ENCODE results near the gene OPN1LW. TPM values are rescaled to one million over a fixed set of nuclear protein-coding genes. Genes with fewer than 3 reads are reported as not detected.

The OPN1LW gene
- total RNA-seq, 4 donors from 2014 or later = not detected

DNA sequence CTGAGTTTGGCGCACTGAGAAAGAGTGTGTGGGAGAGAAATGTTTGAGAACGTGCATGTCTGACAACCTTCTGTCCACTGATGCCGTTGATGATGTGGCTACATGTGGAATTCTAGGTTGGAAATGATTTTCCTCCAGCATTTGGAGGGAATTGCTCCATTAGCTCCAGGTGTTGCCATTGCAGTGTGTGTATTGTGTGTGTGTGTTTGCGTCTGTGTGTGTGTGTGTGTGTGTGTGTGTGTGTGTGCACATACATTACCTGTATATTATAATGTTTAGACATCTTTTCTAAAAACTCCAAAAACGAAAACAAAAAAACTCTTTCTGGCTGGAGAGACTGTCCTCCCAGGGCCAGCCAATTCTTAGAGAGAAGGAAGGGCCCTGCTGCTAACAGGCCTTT lies 28.3 kb upstream of the OPN1LW start:
- 89% methylated on average over 5 of the region's 5 CpGs for WGBS
- Histone ChIP-seq H3K4me1 (no peaks in the 10 kb centered on the region), H3K4me3 (no peak overlapping the region), H3K27me3 (no peaks in the 10 kb centered on the region), H3K27ac (replicated peaks in 1 of 4) (no peak overlapping the region), H3K36me3 (no peaks in the 10 kb centered on the region), H3K9me3 (peaks cover 0 to 4% (median 0%) of the 10 kb centered on the region in 4 donors)
- no peak for DNase-seq (ENCODE audit: extremely low spot score)
- intact Hi-C loops (cut with DNase I) = no loop called here
- TF ChIP-seq EP300 (IDR thresholded peaks at IDR 0.05) (no peak), CTCF (IDR thresholded peaks at IDR 0.05) (no peak), POLR2AphosphoS5 (IDR thresholded peaks at IDR 0.05) (no peak), POLR2A (IDR thresholded peaks at IDR 0.05; ENCODE audit: low read depth) (no peak)

DNA sequence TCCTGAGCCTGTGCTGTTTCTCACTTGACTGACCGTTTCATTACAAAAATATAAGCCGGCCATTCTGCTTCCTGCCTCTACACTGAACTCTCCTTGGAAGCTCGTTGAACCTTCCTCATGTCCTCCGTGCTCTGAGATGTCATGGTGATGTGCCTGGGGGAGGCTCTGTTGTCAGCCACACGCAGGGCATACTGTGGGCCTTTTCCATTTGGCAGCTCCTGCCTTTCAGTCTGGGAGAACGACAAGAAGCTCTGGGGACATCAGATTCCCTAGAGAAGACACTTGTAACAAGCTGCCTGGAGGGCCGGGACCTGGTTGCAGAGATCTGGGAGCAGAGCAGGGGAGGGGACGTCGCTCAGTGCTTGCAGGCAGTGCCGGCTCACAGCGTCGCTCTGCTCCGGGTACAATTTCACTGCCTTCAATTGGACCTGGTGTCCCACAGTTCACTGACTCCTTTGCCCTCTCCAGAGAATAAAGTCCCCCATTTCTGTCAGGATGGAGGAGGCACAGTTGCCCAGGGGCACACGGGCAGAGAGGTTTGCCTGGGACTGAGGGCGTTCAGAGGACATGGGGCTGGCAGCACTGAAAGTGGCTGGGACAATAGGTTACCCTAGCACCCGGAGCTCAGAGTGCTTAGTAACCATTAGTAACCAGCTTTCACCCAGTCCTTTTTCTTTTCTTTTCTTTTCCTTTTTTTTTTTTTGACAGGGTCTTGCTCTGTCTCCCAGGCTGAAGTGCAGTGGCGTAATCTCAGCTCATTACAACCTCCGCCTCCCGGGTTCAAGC lies 27.4 kb upstream of the OPN1LW start:
- Histone ChIP-seq H3K27ac (replicated peaks in 1 of 4) (no peak overlapping the region), H3K36me3 (no peaks in the 10 kb centered on the region), H3K9me3 (peaks cover 0 to 6% (median 0%) of the 10 kb centered on the region in 4 donors), H3K4me1 (no peaks in the 10 kb centered on the region), H3K4me3 (no peak overlapping the region), H3K27me3 (no peaks in the 10 kb centered on the region)
- intact Hi-C loops (cut with DNase I) = no loop called here
- no peak for DNase-seq (ENCODE audit: extremely low spot score)
- TF ChIP-seq EP300 (IDR thresholded peaks at IDR 0.05) (no peak), CTCF (IDR thresholded peaks at IDR 0.05) (no peak), POLR2AphosphoS5 (IDR thresholded peaks at IDR 0.05) (no peak), POLR2A (IDR thresholded peaks at IDR 0.05; ENCODE audit: low read depth) (no peak)
- WGBS = 74% methylated on average over 18 of the region's 19 CpGs

DNA sequence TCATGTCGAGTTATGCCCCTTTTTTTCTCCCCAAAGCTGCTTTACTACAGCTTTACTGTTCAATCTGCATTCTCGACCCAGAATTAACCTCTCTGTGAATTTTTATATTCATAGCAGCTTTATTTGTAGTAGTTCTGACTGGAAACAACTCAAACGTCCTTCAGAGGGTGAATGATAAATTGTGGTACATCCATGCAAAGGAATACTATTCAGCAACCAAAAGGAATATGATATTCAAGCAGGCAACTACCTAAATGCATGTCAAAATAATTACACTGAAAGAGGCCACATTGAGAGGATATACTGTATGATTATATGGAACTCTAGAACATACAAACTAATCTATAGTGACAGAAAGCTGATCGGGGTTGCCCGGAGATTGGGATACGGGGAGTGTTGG lies 26.5 kb upstream of the OPN1LW start:
- H3K9me3 ChIP-seq = peaks cover 0 to 6% (median 0%) of the 10 kb centered on the region in 4 donors
- DNase-seq (ENCODE audit: extremely low spot score) = no peak
- TF ChIP-seq EP300 (IDR thresholded peaks at IDR 0.05) = no peak
- H3K27me3 ChIP-seq = no peaks in the 10 kb centered on the region
- H3K27ac ChIP-seq (replicated peaks in 1 of 4) = no peak overlapping the region
- 71% methylated on average over 6 of the region's 6 CpGs for WGBS
- intact Hi-C loops (cut with DNase I) = no loop called here
- no peaks in the 10 kb centered on the region for H3K36me3 ChIP-seq
- H3K4me3 ChIP-seq = no peak overlapping the region
- H3K4me1 ChIP-seq = no peaks in the 10 kb centered on the region

- Histone ChIP-seq H3K4me3 (no peak overlapping the region), H3K36me3 (no peaks in the 10 kb centered on the region), H3K4me1 (no peaks in the 10 kb centered on the region), H3K27me3 (peaks cover 0 to 3% (median 0%) of the 10 kb centered on the region in 4 donors), H3K9me3 (peaks cover 0 to 6% (median 0%) of the 10 kb centered on the region in 4 donors), H3K27ac (replicated peaks in 1 of 4) (no peak overlapping the region)
- intact Hi-C loops (cut with DNase I) = no loop called here
- 85% methylated on average over 3 of the region's 3 CpGs for WGBS
- DNase-seq (ENCODE audit: extremely low spot score) = no peak
- TF ChIP-seq POLR2A (IDR thresholded peaks at IDR 0.05; ENCODE audit: low read depth) (no peak), EP300 (IDR thresholded peaks at IDR 0.05) (no peak), POLR2AphosphoS5 (IDR thresholded peaks at IDR 0.05) (no peak), CTCF (IDR thresholded peaks at IDR 0.05) (no peak)
Measured at GRCh38 chrX:154120567-154120966, 23.5 kb upstream of the OPN1LW start.

DNA sequence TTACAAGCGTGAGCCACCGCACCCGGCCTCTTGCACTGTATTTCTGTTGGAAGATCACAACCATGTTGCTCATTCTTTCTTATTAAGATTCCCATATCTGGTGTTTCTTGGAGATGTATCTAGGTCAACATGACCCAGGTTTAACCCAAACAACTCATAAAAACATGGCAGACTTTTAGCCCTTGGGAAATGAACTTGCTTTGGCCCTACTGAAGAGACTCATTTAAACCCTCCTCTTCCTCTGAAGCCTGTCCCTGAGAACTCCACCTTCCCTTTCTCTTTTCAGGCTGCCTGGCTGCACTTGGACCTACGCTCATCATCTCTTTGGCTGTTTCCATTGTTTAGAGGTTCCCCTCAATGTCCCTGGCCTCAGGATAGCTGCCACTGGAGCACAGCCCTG lies 22.8 kb upstream of the OPN1LW start:
- H3K36me3 ChIP-seq = no peaks in the 10 kb centered on the region
- no peaks in the 10 kb centered on the region for H3K4me1 ChIP-seq
- no peak for DNase-seq (ENCODE audit: extremely low spot score)
- 81% methylated on average over 4 of the region's 4 CpGs for WGBS
- intact Hi-C loops (cut with DNase I) = no loop called here
- TF ChIP-seq POLR2AphosphoS5 (IDR thresholded peaks at IDR 0.05) = no peak
- peaks cover 0 to 6% (median 0%) of the 10 kb centered on the region in 4 donors for H3K9me3 ChIP-seq
- H3K27me3 ChIP-seq = peaks cover 0 to 3% (median 0%) of the 10 kb centered on the region in 4 donors
- no peak overlapping the region for H3K4me3 ChIP-seq
- H3K27ac ChIP-seq (replicated peaks in 1 of 4) = peak overlapping the region in 1 of 4 donors; percentile 33
